GM12875 (cell line): ENCODE measurements around the gene ELMO1.

Experiments
- H3K4me3 ChIP-seq: one replicate; pipeline ENCODE4 v1.5.1; 2011; ENCODE audit warnings: low read depth, low read length, control low read depth
- CTCF ChIP-seq: IDR thresholded peaks from 2 replicates; pipeline ENCODE4 v1.5.1; 2011; ENCODE audit warnings: low read depth, mild to moderate bottlenecking, control low read depth, inconsistent platforms, low read length, moderate library complexity, borderline replicate concordance; ENCODE audit not compliant: insufficient read depth

Gene ELMO1

GRCh38 chr7:37379546-37380277 lies 69.0 kb downstream of the ELMO1 start:
- TF ChIP-seq CTCF, result no peak
- no peak overlapping the region for H3K4me3 ChIP-seq

GRCh38 chr7:37377231-37377630 lies 71.4 kb downstream of the ELMO1 start:
- no peak for TF ChIP-seq CTCF
- H3K4me3 ChIP-seq, result no peak overlapping the region

GRCh38 chr7:37376386-37376785 lies 72.3 kb downstream of the ELMO1 start:
- no peak overlapping the region for H3K4me3 ChIP-seq
- TF ChIP-seq CTCF, result no peak

- no peak for TF ChIP-seq CTCF
Measured at GRCh38 chr7:37372750-37373149, 75.9 kb downstream of the ELMO1 start.

GRCh38 chr7:37371755-37372154 lies 76.9 kb downstream of the ELMO1 start:
- TF ChIP-seq CTCF, result no peak
- no peak overlapping the region for H3K4me3 ChIP-seq

More at GRCh38 chr7:37372750-37373149, 75.9 kb downstream of the ELMO1 start:
- H3K4me3 ChIP-seq, result no peak overlapping the region

- no peak overlapping the region for H3K4me3 ChIP-seq
- no peak for TF ChIP-seq CTCF
Measured at GRCh38 chr7:37369906-37370305, 78.8 kb downstream of the ELMO1 start.

- no peak overlapping the region for H3K4me3 ChIP-seq
- no peak for TF ChIP-seq CTCF
Measured at GRCh38 chr7:37368540-37368939, 80.1 kb downstream of the ELMO1 start.
